DMS153 treated with DMSO at 0.1 percent for 48 hours (cell line): ENCODE results near the gene ZBTB39.
"Not testable (repeated sequence)": the region's sequence is repeated elsewhere in the genome, so short reads cannot be mapped to it uniquely, and the experiment has no call there.

Experiments
- DNase-seq: peaks from one replicate; lab custom pipeline; 2025; ENCODE audit not compliant: unreplicated experiment; lab: John Stamatoyannopoulos, UW

ZBTB39 gene

DNA sequence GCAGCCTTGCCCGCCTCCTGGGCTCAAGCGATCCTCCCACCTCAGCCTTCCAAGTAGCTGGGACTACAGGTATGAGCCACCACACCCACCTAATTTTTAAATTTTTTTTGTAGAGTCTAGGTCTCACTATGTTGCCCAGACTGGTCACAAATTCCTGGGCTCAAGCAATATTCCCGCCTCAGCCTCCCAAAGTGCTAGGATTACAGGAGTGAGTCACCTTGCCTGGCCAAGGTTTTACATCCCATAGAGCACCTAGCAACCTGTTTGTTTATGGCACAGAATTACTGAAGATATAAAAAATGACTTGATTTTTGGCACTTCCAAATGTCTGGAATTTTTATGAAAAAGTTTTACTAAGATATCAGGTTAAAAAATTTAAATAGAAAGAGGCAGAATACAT lies 27.1 kb upstream of the ZBTB39 start:
- no peak for DNase-seq

GRCh38 chr12:57031789-57032188 lies 25.4 kb upstream of the ZBTB39 start:
- DNase-seq = no peak

GRCh38 chr12:57031138-57031725 lies 24.9 kb upstream of the ZBTB39 start:
- peak; percentile 82 for DNase-seq

- no peak for DNase-seq
Measured at GRCh38 chr12:57029457-57029856, 23.1 kb upstream of the ZBTB39 start.

DNA sequence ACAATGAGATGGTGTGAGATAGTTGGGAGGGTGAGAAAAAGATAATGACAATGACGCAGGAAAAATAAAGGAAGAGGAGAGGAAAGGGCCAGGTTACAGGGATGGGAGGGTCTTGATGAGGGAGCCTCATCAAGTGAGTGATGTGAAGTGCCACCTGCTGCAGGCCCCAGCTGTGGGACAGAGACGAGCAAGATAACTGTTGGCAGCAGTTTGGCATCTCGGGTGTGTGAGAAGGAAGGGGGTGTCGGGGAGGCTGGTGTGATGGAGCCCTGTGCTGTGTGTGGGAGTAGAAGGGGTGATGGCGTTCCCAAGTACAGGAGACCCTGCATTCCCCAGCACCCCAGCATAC lies 21.4 kb upstream of the ZBTB39 start:
- DNase-seq = no peak

DNA sequence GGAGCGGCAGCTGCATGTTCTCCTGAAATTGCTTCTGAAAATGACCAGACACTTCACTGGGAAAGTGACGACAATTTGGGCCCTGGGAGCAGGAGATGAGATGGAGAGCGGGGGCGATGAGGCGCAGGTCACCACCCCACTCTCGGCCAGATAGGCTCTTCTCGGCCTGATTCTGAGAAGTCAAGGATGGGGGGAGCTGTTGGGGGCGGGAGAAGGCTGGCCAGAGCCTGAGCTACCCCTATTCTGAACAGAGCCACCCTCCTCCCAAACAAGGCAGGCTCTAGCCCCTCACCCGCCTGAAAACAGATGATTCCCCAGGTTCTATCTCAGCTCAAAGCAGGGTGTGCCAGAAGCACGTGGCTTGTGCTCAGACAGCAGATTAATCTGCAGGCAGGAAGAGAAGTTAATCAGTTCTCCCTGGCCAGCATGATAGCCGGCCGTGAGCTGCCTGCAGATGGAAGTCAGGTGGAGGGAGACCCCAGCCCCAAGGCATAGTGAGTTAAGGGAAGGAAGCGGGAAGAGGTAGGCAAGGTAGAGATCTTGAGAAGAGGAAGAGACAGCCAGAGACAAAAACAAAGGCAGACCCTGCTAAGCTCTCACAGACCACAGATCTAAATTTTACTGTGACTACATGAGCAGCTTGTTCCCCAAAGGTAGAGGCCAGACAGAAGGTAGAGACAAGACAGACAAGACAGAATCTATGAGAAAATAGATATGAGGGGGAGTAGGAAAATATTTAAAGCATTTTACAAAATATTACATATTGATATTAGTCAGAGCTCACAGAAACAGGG lies 20.9 kb upstream of the ZBTB39 start:
- DNase-seq = no peak

DNA sequence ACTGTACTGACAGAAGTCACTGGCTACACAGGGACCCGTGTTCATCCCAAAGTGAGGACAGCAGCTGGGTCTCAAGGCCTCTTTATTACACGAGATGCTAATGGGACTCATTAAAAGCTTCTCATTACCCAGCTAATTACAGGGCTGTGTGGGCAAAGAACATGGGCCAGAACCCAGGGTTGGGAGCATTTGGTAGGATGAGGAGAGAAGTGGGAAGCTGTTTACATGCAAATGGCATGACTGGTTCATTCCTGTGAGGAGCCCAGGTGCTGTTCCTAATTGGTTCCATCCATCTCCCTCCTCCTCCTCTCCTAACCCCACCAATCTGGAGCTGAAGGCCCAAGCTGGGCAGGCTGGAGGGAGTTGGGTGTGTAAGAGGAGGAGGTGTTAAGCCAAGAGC lies 18.9 kb upstream of the ZBTB39 start:
- DNase-seq = no peak

DNA sequence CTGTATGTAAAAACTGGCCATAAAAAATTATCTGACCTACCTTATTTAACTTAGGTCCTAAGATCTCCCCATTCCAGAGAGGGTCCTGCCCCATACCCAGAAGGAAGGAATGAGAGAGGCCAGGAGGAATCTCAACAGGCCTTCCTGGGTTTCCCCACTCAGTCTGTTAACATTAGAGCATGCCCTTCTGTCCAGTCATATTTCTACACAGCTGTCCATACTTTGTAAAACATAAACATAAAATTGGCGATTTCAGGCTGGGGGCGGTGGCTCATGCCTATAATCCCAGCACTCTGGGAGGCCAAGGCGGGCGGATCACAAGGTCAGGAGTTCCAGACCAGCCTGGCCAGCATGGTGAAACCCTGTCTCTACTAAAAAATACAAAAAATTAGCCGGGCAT lies 16.0 kb upstream of the ZBTB39 start:
- DNase-seq = not testable (repeated sequence)

DNA sequence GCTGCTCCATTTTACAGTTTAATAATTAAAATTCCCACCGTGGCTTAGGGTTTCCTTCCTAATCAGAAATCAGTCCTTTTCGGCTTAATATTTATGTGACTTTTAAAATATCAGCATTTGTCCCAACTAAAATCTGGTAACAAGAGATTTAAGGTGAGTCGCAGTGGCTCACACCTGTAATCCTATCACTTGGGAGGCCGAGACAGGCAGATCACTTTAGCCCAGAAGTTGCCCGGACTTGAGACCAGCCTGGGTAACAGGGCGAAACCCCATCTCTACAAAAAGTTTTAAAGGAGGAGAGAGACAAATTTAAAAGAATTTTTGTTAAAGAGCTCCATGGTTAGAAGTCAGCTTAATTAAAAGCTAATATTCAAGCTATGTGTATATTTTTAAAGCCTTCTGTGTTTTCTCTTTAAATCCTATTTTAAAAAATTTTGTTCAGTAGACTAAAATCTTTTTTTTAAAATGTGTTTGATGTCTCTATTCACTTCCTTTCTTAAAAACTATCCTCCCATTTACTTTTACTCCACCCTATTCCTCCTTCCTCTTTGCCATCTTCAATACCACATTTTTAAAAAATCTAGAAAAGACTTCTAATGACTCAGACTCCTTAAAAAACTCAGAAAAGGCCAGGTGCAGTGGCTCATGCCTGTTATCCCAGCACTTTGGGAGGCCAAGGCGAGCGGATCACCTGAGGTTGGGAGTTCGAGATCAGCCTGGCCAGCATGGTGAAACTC lies 13.8 kb upstream of the ZBTB39 start:
- no peak for DNase-seq

GRCh38 chr12:57018906-57019305 lies 12.6 kb upstream of the ZBTB39 start:
- no peak for DNase-seq

DNA sequence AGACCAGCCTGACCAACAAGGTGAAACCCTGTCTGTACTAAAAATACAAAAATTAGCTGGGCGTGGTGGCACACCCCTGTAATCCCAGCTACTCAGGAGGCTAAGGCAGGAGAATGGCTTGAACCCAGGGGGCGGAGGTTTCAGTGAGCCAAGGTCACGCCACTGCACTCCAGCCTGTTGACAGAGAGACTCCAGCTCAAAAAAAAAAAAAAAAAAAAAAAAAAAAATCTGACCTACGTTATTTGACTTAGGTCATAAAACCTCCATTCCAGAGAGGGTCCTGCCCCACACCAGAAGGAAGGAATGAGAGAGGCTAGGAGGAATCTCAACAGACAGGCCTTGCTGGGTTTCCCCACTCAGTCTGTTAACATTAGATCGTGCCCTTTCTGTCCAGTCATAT lies 12.0 kb upstream of the ZBTB39 start:
- not testable (repeated sequence) for DNase-seq

GRCh38 chr12:57016348-57016747 lies 10.0 kb upstream of the ZBTB39 start, which contains the start of gene TAC3:
TAC3 (minus strand) TSS chr12:57016529; CDS start chr12:57015797, 732 bp downstream.
- no peak for DNase-seq

- no peak for DNase-seq
Measured at GRCh38 chr12:57012600-57013465, 6.5 kb upstream of the ZBTB39 start.

- DNase-seq = no peak
Measured at GRCh38 chr12:57011438-57012424, 5.4 kb upstream of the ZBTB39 start.

DNA sequence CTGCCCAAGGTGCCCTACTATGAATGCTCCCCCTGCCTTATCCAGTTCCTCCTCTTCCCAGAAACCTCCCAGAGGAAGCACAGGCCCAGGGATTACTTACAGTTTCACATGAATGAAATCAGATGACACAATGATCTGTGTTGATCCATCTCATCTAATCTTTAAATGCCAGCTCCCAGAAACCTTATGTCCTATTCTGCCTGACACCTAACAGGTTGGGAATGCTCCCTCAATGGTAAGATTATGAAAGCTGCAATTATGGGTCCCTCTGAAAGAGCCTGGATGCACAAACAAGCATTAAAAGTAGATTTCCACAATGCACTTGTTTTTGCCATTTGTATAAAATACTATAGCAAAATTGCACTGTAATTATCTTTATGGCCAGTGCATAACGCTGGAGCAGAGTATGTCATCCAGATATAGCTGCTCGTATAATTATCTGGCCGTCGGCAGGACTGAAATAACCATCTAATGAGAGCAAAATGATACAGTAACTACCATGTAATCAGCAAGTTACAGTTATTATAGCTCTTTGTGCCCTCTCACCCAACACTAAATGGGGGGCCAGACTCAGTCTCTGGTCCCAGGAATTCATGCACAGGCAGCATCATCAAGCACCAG lies 4.4 kb upstream of the ZBTB39 start:
- DNase-seq = no peak

DNA sequence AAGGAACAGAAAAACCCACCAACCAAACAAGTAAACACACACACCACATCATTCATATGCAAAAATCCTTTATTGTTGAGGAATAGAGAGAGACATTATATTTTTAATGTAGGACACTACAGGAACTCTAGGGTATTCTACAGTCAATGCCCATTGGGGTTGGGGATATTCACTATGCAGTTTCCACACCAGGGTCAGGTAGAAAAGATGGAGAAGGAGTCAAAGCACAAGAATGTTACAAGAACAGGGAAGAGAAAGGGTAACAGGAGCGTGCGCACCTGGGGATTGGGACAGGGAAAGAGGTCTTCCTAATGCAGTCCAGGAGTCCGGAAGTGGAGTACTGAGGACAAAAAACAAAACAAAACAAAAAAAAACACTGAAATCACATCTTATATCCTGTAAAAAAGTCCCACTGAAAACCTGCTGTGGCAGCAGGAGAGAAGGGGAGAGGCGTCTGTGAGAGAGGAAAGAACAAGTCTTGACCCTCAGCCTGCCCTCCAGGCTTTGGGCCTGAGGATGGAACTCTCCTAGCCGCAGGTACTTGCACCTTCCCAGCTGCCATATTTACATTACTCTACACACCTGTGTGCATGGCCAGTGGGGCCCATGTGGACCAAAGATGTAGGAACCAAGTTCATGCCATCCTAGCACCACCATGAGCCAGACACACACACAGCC lies 3.7 kb upstream of the ZBTB39 start:
- no peak for DNase-seq

GRCh38 chr12:57008178-57008577 lies 1.8 kb upstream of the ZBTB39 start:
- peak; percentile 42 for DNase-seq

GRCh38 chr12:57006809-57007475 lies 596 bp upstream of the ZBTB39 start:
- DNase-seq = no peak
